Measurements from ENCODE around the gene TMEM87B.
"Not testable (repeated sequence)": the region's sequence is repeated elsewhere in the genome, so short reads cannot be mapped to it uniquely, and the experiment has no call there.

TMEM87B gene

DNA sequence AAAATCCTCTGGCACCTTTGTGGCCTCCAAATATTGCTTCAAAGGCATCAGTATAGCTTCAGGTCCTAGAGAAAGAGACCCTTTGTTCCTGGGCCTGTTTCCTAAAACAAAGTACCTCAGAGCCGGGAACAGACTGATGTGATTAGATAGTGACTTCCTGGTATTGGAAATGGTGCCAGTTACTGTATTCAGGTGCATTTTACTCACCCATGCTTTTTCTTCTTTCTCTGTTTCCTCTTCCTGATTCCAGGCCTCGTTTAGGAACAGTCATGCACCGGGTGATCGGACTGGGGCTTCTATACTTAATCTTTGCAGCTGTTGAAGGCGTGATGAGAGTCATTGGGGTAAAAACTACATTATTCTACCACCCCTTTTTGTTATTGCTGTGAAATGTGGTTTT is 34.3 kb downstream of the TMEM87B start:
- Histone ChIP-seq H3K4me3 (ENCODE audit: low read depth, low read length) (no peak overlapping the region), H3K27ac (ENCODE audit: low read depth, low read length) (no peak overlapping the region), H3K4me1 (ENCODE audit: control insufficient read depth, insufficient read depth, low read length) (no peaks in the 10 kb centered on the region), H3K36me3 (ENCODE audit: control insufficient read depth, insufficient read depth, low read length) (peaks cover 22% of the 10 kb centered on the region), H3K27me3 (ENCODE audit: control insufficient read depth, insufficient read depth, low read length) (no peaks in the 10 kb centered on the region), H3K9me3 (ENCODE audit: control insufficient read depth, insufficient read depth, low read length) (no peaks in the 10 kb centered on the region), H3K9ac (ENCODE audit: low read depth, low read length) (no peak overlapping the region)

DNA sequence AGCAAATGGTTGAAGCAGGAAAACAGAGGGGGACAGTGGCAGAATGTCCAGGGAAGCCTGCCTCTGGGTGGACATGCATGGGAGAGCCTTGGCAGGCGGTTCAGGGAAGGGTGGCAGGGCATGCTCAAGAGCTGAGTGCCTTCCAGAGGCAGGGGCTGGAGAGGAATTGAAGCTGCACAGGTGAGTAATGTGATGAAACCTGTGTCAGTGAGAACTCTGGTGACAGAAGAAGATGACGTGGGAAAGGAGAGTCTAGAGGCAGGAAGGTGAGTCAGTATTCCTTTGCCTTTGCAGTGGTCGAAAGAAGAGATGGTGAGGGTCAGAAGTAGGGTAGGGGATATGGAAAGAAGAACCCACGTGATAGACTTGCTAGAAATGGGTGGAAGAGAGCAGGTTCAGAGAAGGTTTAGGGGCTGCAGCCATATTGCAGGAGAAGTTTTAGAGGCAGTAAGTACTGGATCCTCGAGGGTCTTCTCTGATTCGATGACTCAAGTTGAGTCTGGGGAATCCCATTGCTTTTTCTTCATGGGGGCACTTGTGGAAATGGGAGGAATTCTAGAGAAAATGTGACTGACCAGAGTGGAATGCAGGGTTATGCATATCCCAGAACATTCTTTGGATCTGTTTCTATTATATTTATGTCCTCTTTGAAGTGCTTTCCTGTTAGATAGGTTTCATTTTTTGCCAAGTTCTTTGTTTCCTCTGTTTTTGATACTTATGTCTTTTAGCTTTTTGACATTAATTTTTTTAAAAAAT is 37.4 kb downstream of the TMEM87B start:
- H3K4me3 ChIP-seq (ENCODE audit: low read depth, low read length), result no peak overlapping the region
- no peak overlapping the region for H3K9ac ChIP-seq (ENCODE audit: low read depth, low read length)
- no peaks in the 10 kb centered on the region for H3K4me1 ChIP-seq (ENCODE audit: control insufficient read depth, insufficient read depth, low read length)
- peaks cover 20% of the 10 kb centered on the region for H3K36me3 ChIP-seq (ENCODE audit: control insufficient read depth, insufficient read depth, low read length)
- H3K27me3 ChIP-seq (ENCODE audit: control insufficient read depth, insufficient read depth, low read length), result no peaks in the 10 kb centered on the region
- H3K9me3 ChIP-seq (ENCODE audit: control insufficient read depth, insufficient read depth, low read length), result no peaks in the 10 kb centered on the region
- H3K27ac ChIP-seq (ENCODE audit: low read depth, low read length), result no peak overlapping the region

DNA sequence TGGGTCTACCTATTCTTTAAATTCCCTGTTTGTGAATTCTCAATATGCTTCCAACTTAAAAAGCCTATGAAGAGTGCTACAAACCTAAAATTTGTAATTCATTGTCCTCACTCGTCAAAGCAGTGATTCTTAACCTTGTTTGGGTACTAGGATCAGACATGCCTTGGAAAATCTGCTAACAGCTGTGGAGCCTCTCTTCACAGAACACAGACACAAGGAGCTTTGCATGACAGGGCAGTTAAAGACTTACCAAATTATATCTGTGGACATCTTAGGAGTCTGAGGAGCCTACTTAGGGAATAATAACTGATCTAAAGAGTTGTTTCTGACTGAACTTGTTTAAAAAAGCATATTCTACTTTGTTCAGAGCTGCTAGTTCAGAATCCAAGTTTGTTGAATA is 38.1 kb downstream of the TMEM87B start:
- Histone ChIP-seq H3K27ac (ENCODE audit: low read depth, low read length) (peak overlapping the region; percentile 37), H3K9me3 (ENCODE audit: control insufficient read depth, insufficient read depth, low read length) (no peaks in the 10 kb centered on the region), H3K9ac (ENCODE audit: low read depth, low read length) (no peak overlapping the region), H3K4me3 (ENCODE audit: low read depth, low read length) (no peak overlapping the region), H3K27me3 (ENCODE audit: control insufficient read depth, insufficient read depth, low read length) (no peaks in the 10 kb centered on the region), H3K4me1 (ENCODE audit: control insufficient read depth, insufficient read depth, low read length) (no peaks in the 10 kb centered on the region), H3K36me3 (ENCODE audit: control insufficient read depth, insufficient read depth, low read length) (peaks cover 16% of the 10 kb centered on the region)

GRCh38 chr2:112095681-112096080 is 40.6 kb downstream of the TMEM87B start:
- Histone ChIP-seq H3K4me1 (ENCODE audit: control insufficient read depth, insufficient read depth, low read length) (no peaks in the 10 kb centered on the region), H3K27ac (ENCODE audit: low read depth, low read length) (no peak overlapping the region), H3K9ac (ENCODE audit: low read depth, low read length) (no peak overlapping the region), H3K9me3 (ENCODE audit: control insufficient read depth, insufficient read depth, low read length) (no peaks in the 10 kb centered on the region), H3K27me3 (ENCODE audit: control insufficient read depth, insufficient read depth, low read length) (no peaks in the 10 kb centered on the region), H3K36me3 (ENCODE audit: control insufficient read depth, insufficient read depth, low read length) (peaks cover 27% of the 10 kb centered on the region), H3K4me3 (ENCODE audit: low read depth, low read length) (no peak overlapping the region)

DNA sequence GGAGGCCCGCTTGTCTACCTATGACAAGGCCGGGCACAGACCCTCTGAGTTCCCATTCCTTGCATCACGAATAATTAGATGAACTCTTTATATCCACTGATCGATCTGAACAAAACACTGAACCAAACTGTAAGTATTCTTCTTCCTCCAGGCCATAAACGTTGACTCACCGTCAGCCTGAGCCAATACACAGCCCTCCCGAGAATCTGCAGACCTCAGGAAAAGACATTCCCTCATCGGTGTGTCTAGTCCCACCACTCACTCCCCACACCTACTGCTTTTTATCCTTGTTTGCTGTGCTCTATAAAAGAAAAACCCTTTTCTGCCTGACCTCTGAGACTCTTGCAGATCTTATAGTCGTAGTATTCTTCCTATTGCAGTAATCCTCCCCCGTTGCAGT is 41.0 kb downstream of the TMEM87B start:
- H3K9me3 ChIP-seq (ENCODE audit: control insufficient read depth, insufficient read depth, low read length), result no peaks in the 10 kb centered on the region
- no peak overlapping the region for H3K27ac ChIP-seq (ENCODE audit: low read depth, low read length)
- H3K36me3 ChIP-seq (ENCODE audit: control insufficient read depth, insufficient read depth, low read length), result peaks cover 31% of the 10 kb centered on the region
- no peak overlapping the region for H3K4me3 ChIP-seq (ENCODE audit: low read depth, low read length)
- H3K4me1 ChIP-seq (ENCODE audit: control insufficient read depth, insufficient read depth, low read length), result no peaks in the 10 kb centered on the region
- no peak overlapping the region for H3K9ac ChIP-seq (ENCODE audit: low read depth, low read length)
- H3K27me3 ChIP-seq (ENCODE audit: control insufficient read depth, insufficient read depth, low read length), result no peaks in the 10 kb centered on the region

- Histone ChIP-seq H3K27me3 (ENCODE audit: control insufficient read depth, insufficient read depth, low read length) (no peaks in the 10 kb centered on the region), H3K27ac (ENCODE audit: low read depth, low read length) (no peak overlapping the region), H3K36me3 (ENCODE audit: control insufficient read depth, insufficient read depth, low read length) (no peaks in the 10 kb centered on the region; the same call in 1 of the 2 replicates), H3K4me1 (ENCODE audit: control insufficient read depth, insufficient read depth, low read length) (no peaks in the 10 kb centered on the region), H3K9ac (ENCODE audit: low read depth, low read length) (no peak overlapping the region), H3K9me3 (ENCODE audit: control insufficient read depth, insufficient read depth, low read length) (no peaks in the 10 kb centered on the region; the same call in 1 of the 2 replicates), H3K4me3 (ENCODE audit: low read depth, low read length) (no peak overlapping the region)
Observed at GRCh38 chr2:112108178-112108832, 53.2 kb downstream of the TMEM87B start.

- Histone ChIP-seq H3K27ac (ENCODE audit: low read depth, low read length) (no peak overlapping the region), H3K27me3 (ENCODE audit: control insufficient read depth, insufficient read depth, low read length) (no peaks in the 10 kb centered on the region), H3K36me3 (ENCODE audit: control insufficient read depth, insufficient read depth, low read length) (no peaks in the 10 kb centered on the region; the same call in 1 of the 2 replicates), H3K4me1 (ENCODE audit: control insufficient read depth, insufficient read depth, low read length) (no peaks in the 10 kb centered on the region), H3K9me3 (ENCODE audit: control insufficient read depth, insufficient read depth, low read length) (no peaks in the 10 kb centered on the region; the same call in 1 of the 2 replicates), H3K9ac (ENCODE audit: low read depth, low read length) (no peak overlapping the region), H3K4me3 (ENCODE audit: low read depth, low read length) (no peak overlapping the region)
Observed at GRCh38 chr2:112109278-112109677, 54.2 kb downstream of the TMEM87B start.

GRCh38 chr2:112110966-112111365 is 55.9 kb downstream of the TMEM87B start:
- no peaks in the 10 kb centered on the region for H3K27me3 ChIP-seq (ENCODE audit: control insufficient read depth, insufficient read depth, low read length)
- no peaks in the 10 kb centered on the region for H3K4me1 ChIP-seq (ENCODE audit: control insufficient read depth, insufficient read depth, low read length)
- no peak overlapping the region for H3K9ac ChIP-seq (ENCODE audit: low read depth, low read length)
- no peak overlapping the region for H3K4me3 ChIP-seq (ENCODE audit: low read depth, low read length)
- H3K9me3 ChIP-seq (ENCODE audit: control insufficient read depth, insufficient read depth, low read length), result no peaks in the 10 kb centered on the region; the same call in 1 of the 2 replicates
- no peaks in the 10 kb centered on the region; the same call in 1 of the 2 replicates for H3K36me3 ChIP-seq (ENCODE audit: control insufficient read depth, insufficient read depth, low read length)
- no peak overlapping the region for H3K27ac ChIP-seq (ENCODE audit: low read depth, low read length)

- not testable (repeated sequence) for H3K4me3 ChIP-seq (ENCODE audit: low read depth, low read length); H3K9ac ChIP-seq (ENCODE audit: low read depth, low read length); H3K27ac ChIP-seq (ENCODE audit: low read depth, low read length); H3K27me3 ChIP-seq (ENCODE audit: control insufficient read depth, insufficient read depth, low read length); H3K4me1 ChIP-seq (ENCODE audit: control insufficient read depth, insufficient read depth, low read length); H3K36me3 ChIP-seq (ENCODE audit: control insufficient read depth, insufficient read depth, low read length); H3K9me3 ChIP-seq (ENCODE audit: control insufficient read depth, insufficient read depth, low read length)
Observed at GRCh38 chr2:112113354-112113753, 58.3 kb downstream of the TMEM87B start.

GRCh38 chr2:112118148-112118547 is 63.1 kb downstream of the TMEM87B start:
- no peak overlapping the region for H3K27ac ChIP-seq (ENCODE audit: low read depth, low read length)
- no peaks in the 10 kb centered on the region for H3K27me3 ChIP-seq (ENCODE audit: control insufficient read depth, insufficient read depth, low read length)
- H3K36me3 ChIP-seq (ENCODE audit: control insufficient read depth, insufficient read depth, low read length), result no peaks in the 10 kb centered on the region; the same call in 1 of the 2 replicates
- no peaks in the 10 kb centered on the region for H3K4me1 ChIP-seq (ENCODE audit: control insufficient read depth, insufficient read depth, low read length)
- H3K9me3 ChIP-seq (ENCODE audit: control insufficient read depth, insufficient read depth, low read length), result no peaks in the 10 kb centered on the region
- no peak overlapping the region for H3K4me3 ChIP-seq (ENCODE audit: low read depth, low read length)
- no peak overlapping the region for H3K9ac ChIP-seq (ENCODE audit: low read depth, low read length)

DNA sequence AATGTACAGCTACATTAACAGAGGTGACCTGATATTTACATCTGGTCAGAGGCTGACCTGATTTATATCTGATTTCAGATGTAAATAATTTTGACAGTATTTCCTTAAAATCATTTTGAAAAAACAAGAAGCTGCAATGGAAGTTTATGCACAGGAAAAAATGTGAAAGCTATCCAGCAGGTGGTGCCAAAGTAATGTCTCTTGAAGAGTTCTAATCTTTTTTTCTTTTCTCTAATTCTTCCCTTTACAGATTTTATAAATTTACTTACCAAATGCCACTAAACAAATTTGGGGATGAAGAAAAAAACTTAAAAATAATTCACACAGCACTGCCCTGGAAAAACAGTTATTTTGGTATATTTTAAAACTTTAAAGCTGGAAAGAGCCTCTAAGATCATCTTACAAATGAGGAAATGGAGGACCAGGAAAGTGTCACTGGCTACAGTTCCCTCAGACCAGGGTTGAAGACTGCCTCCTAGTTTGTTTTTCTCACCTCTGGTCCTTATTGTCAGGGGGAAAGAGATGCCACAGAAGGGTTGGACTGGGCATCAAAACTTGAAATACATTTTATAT is 66.7 kb downstream of the TMEM87B start:
- Histone ChIP-seq H3K36me3 (ENCODE audit: control insufficient read depth, insufficient read depth, low read length) (no peaks in the 10 kb centered on the region; the same call in 1 of the 2 replicates), H3K27ac (ENCODE audit: low read depth, low read length) (no peak overlapping the region), H3K9ac (ENCODE audit: low read depth, low read length) (no peak overlapping the region), H3K27me3 (ENCODE audit: control insufficient read depth, insufficient read depth, low read length) (no peaks in the 10 kb centered on the region), H3K4me1 (ENCODE audit: control insufficient read depth, insufficient read depth, low read length) (no peaks in the 10 kb centered on the region), H3K4me3 (ENCODE audit: low read depth, low read length) (no peak overlapping the region), H3K9me3 (ENCODE audit: control insufficient read depth, insufficient read depth, low read length) (no peaks in the 10 kb centered on the region)

Measured in HUES48 (cell line).